Smooth muscle cell (in vitro differentiated cells): Measurements from ENCODE around the gene OLFML1. TPM values are rescaled to one million over a fixed set of nuclear protein-coding genes. Genes with fewer than 3 reads are reported as not detected.

Experiments used
- DNase-seq: peaks from one replicate; lab custom pipeline; 2025; ENCODE audit not compliant: unreplicated experiment; lab: John Stamatoyannopoulos, UW
- H2AFZ ChIP-seq: fragments of 200-600 bp; sonication (generic); 2 replicates; pipeline ENCODE4 v1.6.0; 2016; ENCODE audit warnings: antibody characterized with exemption, low read depth, mild to moderate bottlenecking
- H3F3A ChIP-seq: fragments of 200-600 bp; sonication (generic); 2 replicates; pipeline ENCODE4 v1.6.0; 2017; ENCODE audit warnings: antibody characterized with exemption, low read depth
- H3K27ac ChIP-seq: fragments of 200-600 bp; sonication (generic); 2 replicates; pipeline ENCODE4 v1.5.1; 2016; ENCODE audit warnings: low read depth, mild to moderate bottlenecking
- H3K27me3 ChIP-seq: fragments of 200-600 bp; sonication (generic); 2 replicates; pipeline ENCODE4 v1.6.1; 2016; ENCODE audit warnings: low read depth, mild to moderate bottlenecking
- H3K36me3 ChIP-seq: fragments of 200-600 bp; sonication (generic); 2 replicates; pipeline ENCODE4 v1.5.1; 2016; ENCODE audit warnings: low read depth
- H3K4me1 ChIP-seq: fragments of 200-600 bp; sonication (generic); 2 replicates; pipeline ENCODE4 v1.5.1; 2016; ENCODE audit warnings: low read depth
- H3K4me2 ChIP-seq: fragments of 200-600 bp; sonication (generic); 2 replicates; pipeline ENCODE4 v1.6.0; 2016; ENCODE audit warnings: mild to moderate bottlenecking
- H3K4me3 ChIP-seq: fragments of 200-600 bp; sonication (generic); 2 replicates; pipeline ENCODE4 v1.5.1; 2016; ENCODE audit warnings: mild to moderate bottlenecking
- H3K79me2 ChIP-seq: fragments of 200-600 bp; sonication (generic); 2 replicates; pipeline ENCODE4 v1.6.0; 2016; ENCODE audit warnings: low read depth, mild to moderate bottlenecking
- H3K9ac ChIP-seq: fragments of 200-600 bp; sonication (generic); 2 replicates; pipeline ENCODE4 v1.6.0; 2016; ENCODE audit warnings: low read depth
- H3K9me3 ChIP-seq: fragments of 200-600 bp; sonication (generic); replicated peaks from 2 replicates; pipeline ENCODE4 v1.5.1; 2016; ENCODE audit warnings: low read depth
- H4K20me1 ChIP-seq: fragments of 200-600 bp; sonication (generic); 2 replicates; pipeline ENCODE4 v1.6.0; 2016; ENCODE audit warnings: low read depth
- WGBS: methylation state at CpG from one replicate; pipeline ENCODE4 v1.1.7; 2016; ENCODE audit warnings: low lambda C conversion rate; 5-methylcytosine and 5-hydroxymethylcytosine counted together
- polyA plus RNA-seq: library from polyadenylated mRNA; unstranded; fragments of >200 nt; fragmentation: Nextera tagmentation; extraction: Ambion mirVana; gene quantifications from 2 replicates; pipeline ENCODE4 v1.2.1, GENCODE V29; 2016
- total RNA-seq: library from RNA; depleted of rRNA; stranded (reverse); fragments of >200 nt; gene quantifications from 2 replicates; pipeline ENCODE4 v1.2.3, GENCODE V29; 2014
- TF ChIP-seq, protein P1 (sequence below): fragments of 200-600 bp; sonication (generic); IDR thresholded peaks from 2 replicates; pipeline ENCODE4 v1.5.1; 2017; ENCODE audit warnings: borderline replicate concordance, mild to moderate bottlenecking, antibody characterized with exemption; ENCODE audit not compliant: insufficient read depth, poor library complexity, severe bottlenecking

Gene OLFML1
- total and polyA plus RNA-seq, 2 experiments from 2014 or later: 0.14 TPM; not detected in 1

DNA sequence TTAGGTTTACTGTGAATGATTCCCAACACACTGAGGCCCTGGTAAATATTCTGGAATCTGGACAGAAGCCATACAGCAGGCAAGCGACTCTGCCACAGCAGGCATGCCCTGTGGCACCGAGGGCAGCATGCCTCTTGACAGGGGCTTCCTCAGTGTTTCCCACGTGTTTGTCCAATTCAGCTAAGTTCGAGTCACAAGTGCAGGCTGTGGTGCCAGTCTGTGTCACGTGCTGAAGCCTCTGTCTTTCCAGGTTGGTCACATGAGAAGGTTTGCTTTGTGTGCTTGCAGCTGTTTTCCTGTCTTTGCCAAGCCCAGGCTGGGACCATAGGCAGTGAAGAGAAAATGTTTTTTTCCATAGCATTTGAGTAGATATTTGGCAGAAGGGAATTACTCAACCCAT lies 26.1 kb downstream of the OLFML1 start:
- Histone ChIP-seq H3K9me3 (no peaks in the 10 kb centered on the region), H3F3A (no peaks in the 10 kb centered on the region), H2AFZ (no peak overlapping the region), H3K4me1 (peaks cover 12% of the 10 kb centered on the region), H3K79me2 (peaks cover 6% of the 10 kb centered on the region), H3K36me3 (no peaks in the 10 kb centered on the region), H3K9ac (no peak overlapping the region), H3K27ac (no peak overlapping the region), H4K20me1 (no peaks in the 10 kb centered on the region), H3K4me2 (no peak overlapping the region), H3K27me3 (no peaks in the 10 kb centered on the region), H3K4me3 (no peak overlapping the region)
- DNase-seq: no peak
- TF ChIP-seq, protein P1, sequence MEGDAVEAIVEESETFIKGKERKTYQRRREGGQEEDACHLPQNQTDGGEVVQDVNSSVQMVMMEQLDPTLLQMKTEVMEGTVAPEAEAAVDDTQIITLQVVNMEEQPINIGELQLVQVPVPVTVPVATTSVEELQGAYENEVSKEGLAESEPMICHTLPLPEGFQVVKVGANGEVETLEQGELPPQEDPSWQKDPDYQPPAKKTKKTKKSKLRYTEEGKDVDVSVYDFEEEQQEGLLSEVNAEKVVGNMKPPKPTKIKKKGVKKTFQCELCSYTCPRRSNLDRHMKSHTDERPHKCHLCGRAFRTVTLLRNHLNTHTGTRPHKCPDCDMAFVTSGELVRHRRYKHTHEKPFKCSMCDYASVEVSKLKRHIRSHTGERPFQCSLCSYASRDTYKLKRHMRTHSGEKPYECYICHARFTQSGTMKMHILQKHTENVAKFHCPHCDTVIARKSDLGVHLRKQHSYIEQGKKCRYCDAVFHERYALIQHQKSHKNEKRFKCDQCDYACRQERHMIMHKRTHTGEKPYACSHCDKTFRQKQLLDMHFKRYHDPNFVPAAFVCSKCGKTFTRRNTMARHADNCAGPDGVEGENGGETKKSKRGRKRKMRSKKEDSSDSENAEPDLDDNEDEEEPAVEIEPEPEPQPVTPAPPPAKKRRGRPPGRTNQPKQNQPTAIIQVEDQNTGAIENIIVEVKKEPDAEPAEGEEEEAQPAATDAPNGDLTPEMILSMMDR: no peak
- 84% methylated on average over 5 of the region's 5 CpGs for WGBS

DNA sequence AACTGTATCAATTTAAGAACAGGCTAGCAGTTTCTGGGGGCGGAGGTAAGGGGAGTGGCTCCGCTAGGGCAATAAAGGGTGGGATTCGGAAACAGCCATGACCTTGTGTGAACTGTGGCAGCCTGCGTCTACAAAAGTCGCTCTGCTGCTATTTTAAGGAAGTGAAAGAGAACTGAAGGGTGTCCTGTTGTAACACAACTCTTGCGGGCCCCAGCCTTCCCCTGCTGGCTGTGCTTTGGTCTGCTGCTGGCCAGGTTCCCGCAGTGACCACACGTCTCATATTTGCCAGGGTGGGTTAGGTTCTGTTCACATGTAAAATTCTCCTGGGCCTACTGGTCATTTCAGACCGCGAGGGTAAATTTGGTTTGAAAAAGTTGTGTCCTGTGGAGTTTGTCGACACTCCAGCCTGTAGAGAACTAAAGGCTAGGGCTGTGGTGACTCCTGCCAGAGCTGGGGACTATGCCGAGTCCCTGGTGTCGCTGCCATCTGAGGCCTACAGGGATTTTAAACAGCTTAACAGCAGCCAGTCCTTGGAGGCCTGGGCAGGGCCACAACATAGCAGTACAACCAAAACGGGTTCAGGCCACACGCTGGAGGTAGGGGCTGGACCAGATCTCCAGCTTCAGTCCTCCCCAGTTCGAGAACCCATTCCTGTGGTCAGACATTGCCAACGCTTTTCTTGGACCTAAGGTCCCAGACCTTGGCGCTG lies 27.4 kb downstream of the OLFML1 start:
- DNase-seq: no peak
- TF ChIP-seq, protein P1: no peak
- no peaks in the 10 kb centered on the region for H3K9me3 ChIP-seq
- peak overlapping the region; percentile 67 for H3K4me3 ChIP-seq
- H3K79me2 ChIP-seq: peaks cover 9% of the 10 kb centered on the region
- no peaks in the 10 kb centered on the region for H3K36me3 ChIP-seq
- H3K4me2 ChIP-seq: peak overlapping the region; percentile 96
- WGBS: 34% methylated on average over 18 of the region's 18 CpGs
- no peaks in the 10 kb centered on the region for H3K27me3 ChIP-seq
- H3F3A ChIP-seq: no peaks in the 10 kb centered on the region
- H3K9ac ChIP-seq: peak overlapping the region; percentile 21
- H3K4me1 ChIP-seq: peaks cover 12% of the 10 kb centered on the region
- peak overlapping the region; percentile 92 for H2AFZ ChIP-seq
- H3K27ac ChIP-seq: peak overlapping the region; percentile 25
- no peaks in the 10 kb centered on the region for H4K20me1 ChIP-seq

DNA sequence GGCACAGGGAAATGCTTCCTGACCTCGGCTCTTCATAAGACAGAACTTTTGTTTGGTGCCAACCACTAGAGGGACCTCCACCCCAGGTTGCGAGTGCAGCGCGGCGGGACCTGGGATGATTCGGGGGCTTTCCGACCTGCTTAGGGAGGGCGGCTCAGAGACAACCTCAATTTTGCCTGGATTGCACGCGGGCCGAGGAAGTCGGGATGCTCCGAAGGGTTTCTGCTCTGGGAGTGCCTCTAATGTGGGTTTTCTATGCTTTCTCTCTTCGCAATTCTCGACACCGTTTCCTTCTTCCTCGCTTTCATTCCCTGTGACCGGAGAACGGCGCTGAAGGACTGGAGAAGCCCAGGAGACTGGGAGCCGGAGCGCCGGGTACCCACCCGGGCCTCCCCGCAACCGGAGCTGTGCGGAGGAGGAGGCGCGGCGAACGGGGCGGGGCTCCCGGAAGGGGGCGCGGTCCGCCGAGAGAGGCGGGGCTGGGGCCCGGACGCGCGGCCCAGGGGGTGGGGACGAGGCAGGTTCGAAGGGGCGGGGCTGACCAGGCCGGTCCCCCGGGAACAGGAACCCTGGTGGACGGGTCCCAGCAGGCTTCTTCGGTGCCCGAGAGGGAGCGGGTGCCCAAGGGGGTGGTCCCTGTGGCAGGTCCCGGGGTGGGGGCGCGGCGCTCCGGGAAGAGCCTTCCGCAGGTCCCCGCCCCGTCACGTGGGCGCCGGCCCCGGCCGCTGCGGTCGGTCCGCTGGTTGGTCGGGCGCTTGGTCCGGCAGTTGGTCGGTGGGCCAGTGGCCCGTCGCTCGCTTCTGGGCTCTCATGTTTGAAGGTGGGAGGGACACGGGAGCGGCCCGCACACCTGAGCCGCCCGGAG lies 28.2 kb downstream of the OLFML1 start, which contains the start of gene PPFIBP2:
Gene PPFIBP2, plus strand, starts transcription at position 766 of the 865 bp plus-strand sequence. CDS start 35,477 bp downstream, outside the sequence.
- Histone ChIP-seq H3K79me2 (peaks cover 10% of the 10 kb centered on the region), H3K4me3 (peak within 1 kb of the TSS; percentile 67), H3K36me3 (no peaks in the 10 kb centered on the region), H3K27ac (peak within 1 kb of the TSS; percentile 28), H4K20me1 (no peaks in the 10 kb centered on the region), H3K27me3 (no peaks in the 10 kb centered on the region), H3K9ac (peak within 1 kb of the TSS; percentile 26), H3F3A (no peaks in the 10 kb centered on the region), H2AFZ (peak within 1 kb of the TSS; percentile 92), H3K4me2 (peak within 1 kb of the TSS; percentile 96), H3K4me1 (peaks cover 12% of the 10 kb centered on the region), H3K9me3 (no peaks in the 10 kb centered on the region)
- TF ChIP-seq, protein P1: peak; percentile 59
- 1% methylated on average over 57 of the region's 79 CpGs for WGBS
- DNase-seq: peak; percentile 83
